GM23338 (cell line): ENCODE measurements around the gene ARHGAP10.

Experiments used
- CREB1 ChIP-seq: fragments of 250-450 bp; sonication (Bioruptor Pico); IDR thresholded peaks from 2 replicates; pipeline ENCODE4 v1.5.0; 2020; ENCODE audit warnings: low read depth, mild to moderate bottlenecking, moderate library complexity
- CTCF ChIP-seq, 2 experiments: fragments of 200-600 bp in 1 of 2; sonication (generic) in 1 of 2; conservative IDR thresholded peaks; 2 replicates each; pipeline versions ENCODE4 v1.5.1 to v1.6.1; 2016 to 2017; ENCODE audit warnings: antibody characterized with exemption in 2 of 2, low read depth in 2 of 2, mild to moderate bottlenecking in 2 of 2, moderate library complexity in 1 of 2
- EZH2 ChIP-seq: fragments of 200-600 bp; sonication (generic); IDR thresholded peaks from one replicate; pipeline ENCODE4 v1.8.0; 2017; ENCODE audit warnings: antibody characterized with exemption, mild to moderate bottlenecking, low read depth; ENCODE audit not compliant: unreplicated experiment
- EZH2phosphoT487 ChIP-seq: fragments of 200-600 bp; sonication (generic); IDR thresholded peaks from one replicate; pipeline ENCODE4 v1.8.1; 2018; ENCODE audit warnings: antibody characterized with exemption; ENCODE audit not compliant: unreplicated experiment
- JUNB ChIP-seq: IDR thresholded peaks from one replicate; pipeline ENCODE4 v1.6.1; 2016; ENCODE audit warnings: antibody characterized with exemption; ENCODE audit not compliant: unreplicated experiment
- NANOG ChIP-seq: IDR thresholded peaks from 2 replicates; pipeline ENCODE4 v1.6.1; 2016; ENCODE audit warnings: antibody characterized with exemption, borderline replicate concordance
- POLR2AphosphoS5 ChIP-seq: IDR thresholded peaks from 2 replicates; pipeline ENCODE4 v1.6.1; 2016; ENCODE audit warnings: antibody characterized with exemption, low read depth
- REST ChIP-seq: IDR thresholded peaks from one replicate; pipeline ENCODE4 v1.6.1; 2018; ENCODE audit warnings: antibody characterized with exemption; ENCODE audit not compliant: unreplicated experiment
- STAT1 ChIP-seq: IDR thresholded peaks from one replicate; pipeline ENCODE4 v1.6.1; 2016; ENCODE audit warnings: antibody characterized with exemption; ENCODE audit not compliant: unreplicated experiment
- ZNF114 ChIP-seq: fragments of 250-450 bp; sonication (Bioruptor Pico); IDR thresholded peaks from 2 replicates; pipeline ENCODE4 v1.5.0; 2020; ENCODE audit warnings: mild to moderate bottlenecking, moderate library complexity
- ZNF331 ChIP-seq: fragments of 250-450 bp; sonication (Bioruptor Pico); IDR thresholded peaks from 2 replicates; pipeline ENCODE4 v1.5.0; 2020; ENCODE audit warnings: low read depth, mild to moderate bottlenecking, moderate library complexity
- TF ChIP-seq, protein P1 (sequence below): IDR thresholded peaks from 2 replicates; pipeline ENCODE4 v1.6.1; 2016; ENCODE audit warnings: antibody characterized with exemption

DNA sequence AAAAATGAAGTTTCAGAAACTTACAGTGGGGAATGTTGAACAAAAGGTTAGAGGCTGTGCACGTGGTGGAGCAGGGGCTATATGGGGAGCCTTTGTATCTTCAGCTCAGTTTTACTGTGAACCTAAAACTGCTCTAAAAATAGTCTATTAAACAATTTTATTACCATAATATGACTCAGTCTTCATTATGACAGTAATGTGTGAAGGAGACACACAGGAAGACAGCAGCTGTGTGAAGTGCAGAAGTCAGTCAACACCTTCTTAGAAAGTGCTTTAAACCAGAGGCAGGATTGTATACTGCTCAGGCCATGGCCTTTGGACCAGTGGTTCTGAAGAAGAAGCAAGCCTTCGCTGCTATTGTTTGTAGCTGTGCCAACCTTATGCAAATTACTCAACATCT is 89.7 kb downstream of the ARHGAP10 start:
- TF ChIP-seq POLR2AphosphoS5 (no peak), CTCF (conservative IDR thresholded peaks at IDR 0.05; ENCODE audit: low read depth in 2 of 2) (no peak), EZH2 (no peak), ZNF114 (CRISPR knock-in tag) (no peak), REST (no peak), JUNB (no peak), EZH2phosphoT487 (no peak), CREB1 (no peak), ZNF331 (CRISPR knock-in tag) (no peak), NANOG (no peak), STAT1 (no peak)
- TF ChIP-seq, protein P1, sequence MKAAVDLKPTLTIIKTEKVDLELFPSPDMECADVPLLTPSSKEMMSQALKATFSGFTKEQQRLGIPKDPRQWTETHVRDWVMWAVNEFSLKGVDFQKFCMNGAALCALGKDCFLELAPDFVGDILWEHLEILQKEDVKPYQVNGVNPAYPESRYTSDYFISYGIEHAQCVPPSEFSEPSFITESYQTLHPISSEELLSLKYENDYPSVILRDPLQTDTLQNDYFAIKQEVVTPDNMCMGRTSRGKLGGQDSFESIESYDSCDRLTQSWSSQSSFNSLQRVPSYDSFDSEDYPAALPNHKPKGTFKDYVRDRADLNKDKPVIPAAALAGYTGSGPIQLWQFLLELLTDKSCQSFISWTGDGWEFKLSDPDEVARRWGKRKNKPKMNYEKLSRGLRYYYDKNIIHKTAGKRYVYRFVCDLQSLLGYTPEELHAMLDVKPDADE, result no peak
